Duodenal mucosa (tissue), 2 donors: ENCODE data around the gene SPTBN5.

Source experiments
- H3K27ac ChIP-seq: one replicate; pipeline ENCODE4 v1.7.0; 2013; ENCODE audit warnings: low read depth, low read length
- H3K27me3 ChIP-seq, 2 donors: one replicate each; pipeline ENCODE4 v1.7.0; 2013; ENCODE audit warnings: low read length in 2 of 2, control low read depth in 1 of 2; ENCODE audit not compliant: insufficient read depth in 2 of 2, control insufficient read depth in 1 of 2
- H3K36me3 ChIP-seq, 2 donors: one replicate each; pipeline ENCODE4 v1.7.0; 2013; ENCODE audit warnings: low read length in 2 of 2, control low read depth in 1 of 2; ENCODE audit not compliant: insufficient read depth in 2 of 2, control insufficient read depth in 1 of 2
- H3K4me1 ChIP-seq, 2 donors: one replicate each; pipeline ENCODE4 v1.7.0; 2013; ENCODE audit warnings: low read length in 2 of 2, control low read depth in 1 of 2; ENCODE audit not compliant: insufficient read depth in 2 of 2, control insufficient read depth in 1 of 2
- H3K4me3 ChIP-seq, 2 donors: one replicate each; pipeline ENCODE4 v1.7.0; 2013; ENCODE audit warnings: low read length in 2 of 2, low read depth in 1 of 2
- H3K9ac ChIP-seq, 2 donors: one replicate each; pipeline ENCODE4 v1.7.0; 2013; ENCODE audit warnings: low read length in 2 of 2, low read depth in 1 of 2
- H3K9me3 ChIP-seq, 2 donors: one replicate each; pipeline ENCODE4 v1.7.0; 2013; ENCODE audit warnings: low read length in 2 of 2, control low read depth in 1 of 2; ENCODE audit not compliant: control insufficient read depth in 1 of 2

SPTBN5 gene

GRCh38 chr15:41799488-41799805 is 94.4 kb downstream of the SPTBN5 start:
- Histone ChIP-seq H3K9me3 (no peaks in the 10 kb centered on the region), H3K27me3 (no peaks in the 10 kb centered on the region), H3K4me3 (no peak overlapping the region), H3K27ac (no peak overlapping the region), H3K36me3 (peaks cover 0 to 10% of the 10 kb centered on the region in 2 donors), H3K9ac (peak overlapping the region in 1 of 2 donors; percentile 22), H3K4me1 (peaks cover 19 to 20% of the 10 kb centered on the region in 2 donors)

GRCh38 chr15:41798607-41799487 is 95.0 kb downstream of the SPTBN5 start:
- Histone ChIP-seq H3K9ac (peak overlapping the region in 1 of 2 donors; percentile 22), H3K27me3 (no peaks in the 10 kb centered on the region), H3K27ac (no peak overlapping the region), H3K9me3 (no peaks in the 10 kb centered on the region), H3K4me1 (peaks cover 19 to 20% of the 10 kb centered on the region in 2 donors), H3K4me3 (no peak overlapping the region), H3K36me3 (peaks cover 0 to 10% of the 10 kb centered on the region in 2 donors)
